Colonic mucosa (tissue), 4 donors: ENCODE results near the gene PLCB4. TPM values are rescaled to one million over a fixed set of nuclear protein-coding genes. Genes with fewer than 3 reads are reported as not detected.
"Not testable (repeated sequence)": the region's sequence is repeated elsewhere in the genome, so short reads cannot be mapped to it uniquely, and the experiment has no call there.

Experiments
- DNase-seq: peaks from one replicate; pipeline ENCODE4 v3.0.0-alpha.2; 2020
- H3K27ac ChIP-seq: fragments of 200-600 bp; one replicate; pipeline ENCODE4 v1.8.0; 2021
- H3K27me3 ChIP-seq: fragments of 200-600 bp; one replicate; pipeline ENCODE4 v1.8.0; 2021
- H3K36me3 ChIP-seq: fragments of 200-600 bp; one replicate; pipeline ENCODE4 v1.8.0; 2021
- H3K4me1 ChIP-seq: fragments of 200-600 bp; one replicate; pipeline ENCODE4 v1.8.0; 2021; ENCODE audit warnings: mild to moderate bottlenecking
- H3K4me3 ChIP-seq: fragments of 200-600 bp; one replicate; pipeline ENCODE4 v1.8.0; 2021
- H3K9ac ChIP-seq, 2 donors: one replicate each; pipeline ENCODE4 v1.7.0; 2013; ENCODE audit warnings: control low read depth in 2 of 2, low read depth in 2 of 2, low read length in 2 of 2
- H3K9me3 ChIP-seq: fragments of 200-600 bp; one replicate; pipeline ENCODE4 v1.8.0; 2021
- CTCF ChIP-seq: fragments of 200-600 bp; IDR thresholded peaks from one replicate; pipeline ENCODE4 v1.8.0; 2022; ENCODE audit warnings: antibody characterized with exemption, mild to moderate bottlenecking
- intact Hi-C: fragments of 100-400 bp; cut with DNase I; formaldehyde crosslinking; loops from one replicate; pipeline ENCODE4 v1.14.1; 2022
- total RNA-seq, 2 donors: library from RNA; stranded (reverse); fragmentation: NEBNext Ultra II Directional in 1 of 2; extraction: Animal tissue kit (Norgen Biotek cat#: 25700) in 1 of 2; gene quantifications; one replicate each; pipeline ENCODE4 v1.2.1, GENCODE V29; 2021
- donor health status: healthy.
- donor health status: DM: no; HTN: no; CAD: no.
- donor health status: DM: no; HTN: no; CAD: no.

The PLCB4 gene
- total RNA-seq, 2 donors from 2014 or later: 39.4 to 39.5 TPM

DNA sequence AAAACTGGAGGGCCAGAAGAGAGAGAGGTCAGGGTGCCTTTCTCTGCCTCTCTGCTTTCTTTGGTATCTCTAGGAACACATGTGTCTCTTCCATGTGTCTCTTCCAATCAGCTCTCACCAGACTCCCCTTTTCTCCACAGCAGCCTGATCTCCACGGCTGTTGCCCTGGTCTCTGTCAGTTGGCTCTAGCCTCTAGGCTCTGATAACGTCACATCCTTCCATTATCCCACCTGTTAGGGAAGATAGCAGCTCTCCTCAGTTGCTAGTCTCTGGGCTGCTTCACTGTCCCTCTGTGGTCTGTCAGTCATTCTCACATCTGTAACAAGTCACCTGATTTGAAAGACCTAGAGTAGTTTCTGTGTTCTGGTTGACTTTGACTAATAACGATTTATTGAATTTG lies 80.2 kb downstream of the PLCB4 start:
- Histone ChIP-seq H3K27ac (no peak overlapping the region), H3K4me3 (no peak overlapping the region), H3K4me1 (no peaks in the 10 kb centered on the region), H3K9ac (no peak overlapping the region), H3K9me3 (no peaks in the 10 kb centered on the region), H3K27me3 (no peaks in the 10 kb centered on the region), H3K36me3 (no peaks in the 10 kb centered on the region)
- no peak for TF ChIP-seq CTCF
- intact Hi-C loops: no loop called here
- no peak for DNase-seq

DNA sequence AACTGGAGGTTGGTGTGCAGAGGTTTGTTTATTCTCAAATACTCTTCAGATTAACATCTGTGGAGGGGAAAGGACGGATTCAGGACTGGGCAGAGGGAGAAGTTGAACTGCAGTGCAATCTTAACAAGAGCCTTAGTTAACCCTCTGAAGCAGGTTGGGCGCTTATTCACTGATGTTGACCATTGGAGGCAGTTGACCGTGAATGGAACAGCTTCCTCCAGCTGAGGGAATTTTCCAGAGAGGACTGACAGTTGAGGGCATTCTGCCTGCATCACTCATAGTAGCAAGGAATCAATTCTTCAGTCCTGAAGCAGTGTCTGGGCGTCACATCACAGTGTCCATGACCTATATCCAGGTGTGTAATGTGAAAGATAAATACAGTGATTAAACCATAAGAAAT lies 80.9 kb downstream of the PLCB4 start:
- no peaks in the 10 kb centered on the region for H3K4me1 ChIP-seq
- no peaks in the 10 kb centered on the region for H3K36me3 ChIP-seq
- no peak for DNase-seq
- H3K4me3 ChIP-seq: no peak overlapping the region
- H3K9ac ChIP-seq: no peak overlapping the region
- TF ChIP-seq CTCF: no peak
- H3K27ac ChIP-seq: no peak overlapping the region
- H3K27me3 ChIP-seq: no peaks in the 10 kb centered on the region
- H3K9me3 ChIP-seq: no peaks in the 10 kb centered on the region
- intact Hi-C loops: no loop called here

- no peaks in the 10 kb centered on the region for H3K27me3 ChIP-seq
- no peak for TF ChIP-seq CTCF
- no peaks in the 10 kb centered on the region for H3K36me3 ChIP-seq
- no peaks in the 10 kb centered on the region for H3K9me3 ChIP-seq
- H3K4me3 ChIP-seq: no peak overlapping the region
- no peak for DNase-seq
- no peak overlapping the region for H3K27ac ChIP-seq
- intact Hi-C loops: no loop called here
- no peak overlapping the region for H3K9ac ChIP-seq
- no peaks in the 10 kb centered on the region for H3K4me1 ChIP-seq
Measured at GRCh38 chr20:9150679-9151078, 81.8 kb downstream of the PLCB4 start.

DNA sequence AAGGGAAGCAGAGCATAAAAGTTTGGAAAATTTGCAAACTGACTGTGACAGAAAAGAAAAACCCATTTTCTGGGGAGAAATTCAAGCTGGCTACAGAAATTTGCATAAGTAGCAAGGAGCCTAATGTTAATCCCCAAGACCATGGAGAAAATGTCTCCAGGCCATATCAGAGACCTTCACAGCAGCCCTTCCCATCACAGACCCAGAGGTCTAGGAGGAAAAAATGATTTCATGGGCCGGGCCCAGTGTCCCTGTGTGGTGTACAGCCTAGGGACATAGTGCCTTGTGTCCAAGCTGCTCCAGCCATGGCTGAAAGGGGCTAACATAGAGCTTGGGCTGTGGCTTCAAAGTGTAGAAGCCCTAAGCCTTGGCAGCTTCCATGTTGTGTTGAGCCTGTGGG lies 83.3 kb downstream of the PLCB4 start:
- H3K9me3 ChIP-seq, DNase-seq, H3K4me3 ChIP-seq, H3K27ac ChIP-seq, H3K36me3 ChIP-seq, H3K4me1 ChIP-seq, H3K9ac ChIP-seq, intact Hi-C loops, H3K27me3 ChIP-seq: not testable (repeated sequence)

GRCh38 chr20:9154464-9155024 lies 85.7 kb downstream of the PLCB4 start:
- Histone ChIP-seq H3K9me3 (no peaks in the 10 kb centered on the region), H3K27me3 (no peaks in the 10 kb centered on the region), H3K9ac (no peak overlapping the region), H3K4me1 (no peaks in the 10 kb centered on the region), H3K36me3 (no peaks in the 10 kb centered on the region), H3K4me3 (no peak overlapping the region), H3K27ac (no peak overlapping the region)
- intact Hi-C loops: no loop called here
- DNase-seq: no peak
- no peak for TF ChIP-seq CTCF

DNA sequence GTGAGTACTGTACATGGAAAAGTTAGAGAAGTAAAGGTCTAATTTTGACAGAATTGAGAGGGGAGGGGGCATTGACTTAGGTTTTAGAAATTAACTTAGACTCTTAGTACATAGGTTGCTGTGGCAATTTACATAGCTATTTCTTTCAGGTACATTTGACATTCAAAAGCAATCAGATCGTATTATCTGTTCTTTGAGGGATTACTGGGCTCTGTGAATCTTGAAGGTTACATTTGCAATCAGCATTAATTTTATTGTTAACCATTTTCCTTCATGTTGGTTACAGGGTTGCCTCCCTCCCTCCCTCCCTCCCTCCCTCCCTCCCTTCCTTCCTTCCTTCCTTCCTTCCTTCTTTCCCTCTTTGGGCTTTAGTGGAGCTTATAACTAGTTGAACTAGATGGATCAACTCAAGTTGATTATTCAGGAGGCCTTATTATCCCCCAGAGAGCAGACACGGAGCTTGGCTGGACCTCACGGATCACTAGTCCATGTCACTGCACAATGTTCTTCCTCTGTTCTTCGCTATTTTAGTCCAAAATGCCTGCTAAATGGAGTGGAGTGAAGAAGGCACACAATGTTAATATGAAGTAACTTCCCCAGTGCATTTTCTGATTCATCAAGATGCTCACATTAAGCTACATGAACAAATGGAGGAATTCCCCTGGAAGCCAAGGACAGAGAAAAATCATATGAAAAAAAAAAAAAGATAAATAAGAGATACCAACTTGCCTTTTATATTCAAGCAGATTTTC lies 87.8 kb downstream of the PLCB4 start:
- Histone ChIP-seq H3K27ac (no peak overlapping the region), H3K9me3 (no peaks in the 10 kb centered on the region), H3K9ac (no peak overlapping the region), H3K4me1 (no peaks in the 10 kb centered on the region), H3K4me3 (no peak overlapping the region), H3K36me3 (no peaks in the 10 kb centered on the region), H3K27me3 (no peaks in the 10 kb centered on the region)
- intact Hi-C loops: no loop called here
- no peak for TF ChIP-seq CTCF
- DNase-seq: no peak
